ENCODE data around the gene SOX2. TPM values are rescaled to one million over a fixed set of nuclear protein-coding genes. Genes with fewer than 3 reads are reported as not detected.

SOX2 gene
- total RNA-seq, 2 donors from 2014 or later, result 0.21 to 0.42 TPM

DNA sequence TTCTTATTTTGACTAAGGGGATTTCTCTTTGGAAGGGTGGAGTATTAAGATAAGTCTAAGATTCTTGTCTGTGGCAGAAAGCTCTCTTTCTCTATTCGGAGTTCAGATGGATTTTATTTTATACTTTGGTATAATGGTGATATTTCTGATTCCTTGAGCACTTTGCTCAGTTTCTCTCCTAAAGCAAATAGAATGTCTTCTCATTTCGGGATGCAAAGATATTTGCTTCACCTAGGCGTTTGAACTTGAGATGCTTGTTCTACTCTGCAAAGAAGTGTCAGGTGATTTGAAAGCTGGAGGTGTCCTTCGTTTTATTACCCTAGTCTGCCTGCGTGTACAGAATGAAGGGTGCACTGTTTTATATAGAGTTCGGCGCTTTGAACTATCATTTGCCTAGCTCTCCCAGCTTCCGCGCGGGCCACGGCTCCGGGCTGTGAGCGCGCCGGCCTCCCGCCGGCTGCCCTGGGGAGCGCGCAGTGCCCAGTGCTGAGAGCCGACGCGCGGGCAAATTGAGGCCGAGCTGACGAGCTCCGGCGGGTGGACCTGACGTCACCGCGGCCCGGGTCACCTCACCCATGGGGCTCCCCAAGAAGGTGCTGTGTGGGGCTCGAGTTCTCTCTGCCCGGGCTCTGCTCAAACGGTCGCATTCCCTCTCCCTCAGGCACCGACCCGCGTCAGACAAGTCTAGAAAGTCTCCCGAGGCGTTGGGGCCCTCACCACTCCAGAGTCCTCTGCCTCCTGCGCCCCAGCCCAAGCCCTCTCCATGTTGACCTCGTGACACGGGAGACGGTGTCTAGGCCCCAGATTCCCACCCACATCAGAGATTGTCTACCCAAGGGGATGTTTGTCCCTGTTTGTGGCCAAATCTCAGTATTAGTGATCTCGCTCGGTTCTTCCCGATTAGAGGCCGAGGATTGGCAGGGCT, 7.5 kb downstream of the SOX2 start:
- intact Hi-C loops (cut with DNase I, micrococcal nuclease), result no loop called here
- DNase-seq (no peak), ATAC-seq (peak; percentile 67)

DNA sequence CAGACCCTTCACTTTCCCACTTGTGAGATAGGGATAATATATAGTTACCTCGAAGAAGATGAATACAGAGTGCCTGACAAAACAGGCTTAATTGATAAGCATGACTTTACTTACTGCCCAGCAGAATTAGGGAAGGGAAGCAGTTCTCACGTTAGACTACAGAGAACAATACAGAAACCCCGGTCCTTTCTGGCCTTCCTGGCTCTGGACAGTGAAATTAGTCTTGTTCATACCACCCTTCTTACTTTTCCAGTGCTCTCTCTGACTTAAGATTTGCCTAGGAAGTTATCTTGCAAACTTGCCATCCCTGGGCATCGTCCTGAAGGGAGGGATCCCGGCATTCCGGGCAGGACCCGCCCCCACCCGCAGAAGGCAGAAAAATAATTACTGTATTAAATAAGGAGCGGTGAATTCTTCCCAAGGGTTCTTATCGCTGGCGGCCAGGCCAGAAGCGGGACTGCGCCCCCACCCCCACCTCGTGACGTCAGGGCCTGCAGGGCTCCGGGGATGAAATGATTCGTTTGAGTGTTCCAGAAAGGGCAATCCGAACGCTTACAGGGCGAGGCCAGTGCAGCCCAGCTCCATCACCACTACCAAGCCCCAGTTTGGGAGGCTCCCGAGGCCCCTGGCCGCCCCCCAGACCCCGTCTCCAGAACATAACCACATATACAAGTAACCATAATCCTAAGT, 8.4 kb downstream of the SOX2 start:
- no peak for ATAC-seq
- intact Hi-C loops (cut with DNase I, micrococcal nuclease), result no loop called here
- no peak for DNase-seq

- ATAC-seq, result no peak
- no peak for DNase-seq
- intact Hi-C loops (cut with DNase I, micrococcal nuclease), result no loop called here
Observed at GRCh38 chr3:181721046-181721875, 9.5 kb downstream of the SOX2 start.

DNA sequence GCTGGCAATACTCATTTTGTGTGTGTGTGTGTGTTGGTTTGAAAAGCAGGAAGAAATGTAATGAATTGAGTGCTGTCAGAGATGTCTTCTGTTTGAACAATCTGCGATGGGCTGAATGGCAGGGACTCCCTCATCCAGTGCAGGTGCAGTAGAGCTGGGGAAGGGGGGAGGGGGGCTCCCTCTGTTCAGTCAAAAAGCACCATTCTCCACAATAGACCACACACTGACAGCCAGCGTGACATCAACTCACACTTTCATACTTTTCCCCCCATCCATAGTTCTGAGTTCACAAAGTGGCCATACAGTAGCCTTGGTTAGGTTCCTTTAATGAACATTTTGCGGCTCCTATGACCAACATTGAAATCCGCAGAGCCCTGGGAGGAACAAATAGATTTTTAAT, 10.4 kb downstream of the SOX2 start:
- intact Hi-C loops (cut with DNase I, micrococcal nuclease), result no loop called here
- ATAC-seq (no peak), DNase-seq (no peak)

GRCh38 chr3:181722766-181723425, 11.2 kb downstream of the SOX2 start:
- ATAC-seq (no peak), DNase-seq (no peak)
- intact Hi-C loops (cut with DNase I, micrococcal nuclease), result no loop called here

GRCh38 chr3:181723625-181724191, 12.0 kb downstream of the SOX2 start:
- intact Hi-C loops (cut with DNase I, micrococcal nuclease), result no loop called here
- no peak for DNase-seq

GRCh38 chr3:181724192-181724965, 12.7 kb downstream of the SOX2 start:
- intact Hi-C loops (cut with DNase I, micrococcal nuclease), result no loop called here

More at GRCh38 chr3:181723625-181724191, 12.0 kb downstream of the SOX2 start:
- ATAC-seq, result no peak

GRCh38 chr3:181725131-181725731, 13.5 kb downstream of the SOX2 start:
- no peak for DNase-seq
- ATAC-seq, result no peak
- intact Hi-C loops (cut with DNase I, micrococcal nuclease), result no loop called here

More at GRCh38 chr3:181724192-181724965, 12.7 kb downstream of the SOX2 start:
- DNase-seq (no peak), ATAC-seq (no peak)

DNA sequence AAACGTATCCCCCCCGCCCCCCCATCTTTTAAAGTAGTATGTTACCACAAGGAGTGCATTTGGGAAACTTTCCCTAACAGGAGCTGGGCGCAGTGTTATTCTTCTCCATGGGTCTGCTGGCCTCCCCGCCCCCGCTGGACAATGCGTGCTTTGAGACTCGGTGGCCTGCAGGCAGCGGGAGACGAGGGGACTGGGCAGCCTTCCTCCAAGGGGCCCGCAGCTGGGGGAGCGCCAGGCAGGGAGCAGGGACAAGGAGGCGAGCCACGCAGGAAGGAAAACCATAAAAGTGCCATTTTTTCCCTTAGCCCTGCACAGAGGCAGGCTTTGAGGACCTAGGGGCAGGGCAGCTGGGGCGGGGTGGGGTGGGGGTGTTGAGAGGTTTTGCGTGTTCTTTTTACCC, 14.1 kb downstream of the SOX2 start:
- DNase-seq, result no peak
- intact Hi-C loops (cut with DNase I, micrococcal nuclease), result no loop called here
- ATAC-seq, result no peak

DNA sequence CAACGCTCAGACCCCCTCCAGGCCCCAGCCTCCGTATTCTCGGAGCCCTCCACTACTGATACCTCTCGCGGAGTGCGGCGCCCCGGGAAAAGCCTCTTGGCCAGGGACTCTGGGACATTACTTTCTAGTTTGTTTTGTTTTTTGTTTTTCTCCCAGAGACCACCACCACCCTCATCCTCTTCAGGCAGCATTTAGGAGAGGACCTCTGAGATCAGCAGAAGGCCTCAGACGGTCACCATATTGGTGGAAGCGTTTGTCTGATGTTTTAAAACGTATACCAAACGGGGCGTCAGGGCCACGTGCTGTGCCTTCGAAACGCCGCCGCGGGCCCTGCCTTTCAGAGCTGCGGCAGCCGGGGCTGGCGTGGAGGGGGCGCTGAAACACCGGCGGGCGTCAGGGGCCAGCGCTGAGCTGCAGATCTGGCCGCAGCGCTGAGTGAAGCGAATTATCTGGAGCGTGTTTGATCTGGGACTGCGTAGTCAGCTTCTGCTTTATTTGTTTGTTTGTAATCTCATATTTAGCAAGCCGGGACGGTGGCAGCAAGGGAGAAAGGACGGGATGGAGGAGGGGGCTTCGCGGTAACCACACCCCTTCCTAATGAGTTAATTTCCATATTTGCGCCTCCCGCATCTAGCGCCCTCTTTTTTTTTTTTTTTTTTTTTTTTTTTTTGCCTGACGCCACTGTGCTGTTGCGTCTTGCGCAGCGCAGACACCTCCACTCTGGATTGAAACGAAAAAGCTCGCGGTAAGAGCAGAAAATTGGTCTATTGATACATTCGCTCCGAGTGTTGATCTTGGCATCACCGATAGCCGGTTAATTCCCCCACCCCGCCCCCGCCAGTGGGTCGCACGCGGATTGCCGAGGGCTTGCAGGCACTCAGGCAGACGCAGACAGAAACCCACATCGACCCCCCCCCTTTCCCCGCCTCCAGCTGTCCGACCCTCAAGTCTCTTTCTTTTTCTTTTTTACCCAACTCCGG, 14.9 kb downstream of the SOX2 start:
- ATAC-seq, result no peak
- no peak for DNase-seq

GRCh38 chr3:181727341-181728032, 15.8 kb downstream of the SOX2 start:
- intact Hi-C loops (cut with DNase I, micrococcal nuclease), result no loop called here
- ATAC-seq, result no peak
- no peak for DNase-seq

More for the DNA sequence above, 14.9 kb downstream of the SOX2 start:
- intact Hi-C loops (cut with DNase I, micrococcal nuclease), result no loop called here

- ATAC-seq (no peak), DNase-seq (no peak)
- intact Hi-C loops (cut with DNase I, micrococcal nuclease), result no loop called here
Observed at GRCh38 chr3:181728470-181729340, 17.0 kb downstream of the SOX2 start.

GRCh38 chr3:181729341-181729869, 17.7 kb downstream of the SOX2 start:
- intact Hi-C loops (cut with DNase I, micrococcal nuclease), result no loop called here
- DNase-seq (no peak), ATAC-seq (no peak)

GRCh38 chr3:181730316-181730715, 18.6 kb downstream of the SOX2 start:
- intact Hi-C loops (cut with DNase I, micrococcal nuclease), result no loop called here
- ATAC-seq (no peak), DNase-seq (no peak)

Measured in left colon (tissue), 2 donors.